NCI-H2196 treated with DMSO at 0.1 percent for 48 hours (cell line): ENCODE measurements around the gene DCAF7.

Source experiments
- DNase-seq: peaks from one replicate; lab custom pipeline; 2025; ENCODE audit not compliant: unreplicated experiment; lab: John Stamatoyannopoulos, UW

The DCAF7 gene

DNA sequence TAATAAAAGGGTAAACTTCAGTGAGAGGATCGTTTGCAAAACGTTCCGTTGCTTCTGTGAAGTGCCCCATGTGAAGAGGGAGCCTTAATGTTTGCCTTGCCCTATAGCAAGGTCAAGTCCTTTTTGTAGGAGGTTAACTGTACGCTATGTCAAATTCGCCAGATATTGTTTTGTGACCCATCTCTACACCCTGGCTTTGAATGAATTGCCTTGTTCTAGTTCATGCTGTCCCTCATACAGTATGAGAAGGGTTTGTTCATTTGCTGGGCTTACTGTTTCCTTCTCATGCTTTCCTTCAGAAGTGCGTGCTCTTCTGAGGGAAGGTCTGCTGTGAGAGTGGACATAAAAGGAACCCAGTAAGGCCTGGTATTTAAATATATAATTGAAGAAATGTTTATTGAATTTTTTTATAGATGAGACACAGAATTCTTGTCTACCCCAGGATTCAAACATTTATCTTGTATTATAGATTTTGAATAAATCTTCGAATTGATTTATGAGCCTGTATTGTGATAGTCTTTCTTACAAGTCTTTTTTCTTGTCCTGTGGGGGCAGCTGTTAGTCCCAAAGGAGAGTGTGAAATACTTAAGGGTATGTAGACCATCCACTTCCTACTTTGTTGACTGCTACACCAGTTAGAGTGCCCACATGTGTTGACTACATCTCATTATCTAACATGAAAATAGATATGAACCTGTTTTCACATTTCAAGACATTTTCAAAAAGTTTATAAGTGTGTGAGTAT lies 73.7 kb downstream of the DCAF7 start:
- no peak for DNase-seq

DNA sequence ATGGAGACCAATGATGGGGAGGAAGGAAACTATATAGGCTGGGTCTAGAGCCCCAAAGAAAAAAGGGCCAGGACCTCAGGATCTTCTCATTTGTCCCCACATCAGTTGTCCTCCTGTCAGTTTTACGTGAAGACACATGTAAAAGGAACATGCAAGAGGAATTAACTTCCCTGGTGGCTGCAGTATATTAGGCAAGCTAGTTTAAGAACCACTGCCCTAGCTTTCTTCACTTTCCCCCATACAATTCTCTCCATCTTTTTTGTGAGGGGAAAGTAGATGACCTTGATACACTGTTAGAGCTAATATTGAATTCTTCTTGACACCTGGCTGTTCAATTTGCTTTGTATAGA lies 74.2 kb downstream of the DCAF7 start:
- no peak for DNase-seq

DNA sequence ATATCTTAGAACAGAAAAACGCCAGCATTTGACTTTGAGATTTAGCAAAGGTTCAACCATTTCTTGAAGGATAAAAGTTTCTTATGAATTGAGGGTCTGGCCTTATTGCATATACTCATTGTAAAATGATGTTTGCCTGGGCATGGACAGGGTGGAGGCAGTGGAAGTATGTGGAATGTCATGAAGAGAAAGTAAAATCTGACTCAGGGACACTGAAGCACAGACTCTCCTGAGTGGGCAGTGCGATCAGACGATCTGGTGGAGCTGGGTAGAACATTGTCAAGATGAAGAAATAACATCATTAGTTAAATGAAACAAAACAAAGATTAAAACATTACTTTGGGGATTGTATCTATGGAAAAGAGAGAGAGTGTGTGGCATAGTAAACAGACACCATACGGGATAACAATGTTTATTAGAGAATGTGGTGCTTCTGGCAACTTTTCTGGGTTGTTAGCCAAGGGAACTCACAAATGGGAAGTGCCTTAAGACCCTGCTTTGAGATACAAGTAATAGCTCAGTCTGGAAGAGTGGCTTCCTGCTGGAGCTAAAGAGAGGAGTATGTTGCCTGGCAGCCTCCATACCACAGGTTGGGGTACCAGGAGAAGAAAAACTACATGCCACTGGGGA lies 76.4 kb downstream of the DCAF7 start:
- no peak for DNase-seq

DNA sequence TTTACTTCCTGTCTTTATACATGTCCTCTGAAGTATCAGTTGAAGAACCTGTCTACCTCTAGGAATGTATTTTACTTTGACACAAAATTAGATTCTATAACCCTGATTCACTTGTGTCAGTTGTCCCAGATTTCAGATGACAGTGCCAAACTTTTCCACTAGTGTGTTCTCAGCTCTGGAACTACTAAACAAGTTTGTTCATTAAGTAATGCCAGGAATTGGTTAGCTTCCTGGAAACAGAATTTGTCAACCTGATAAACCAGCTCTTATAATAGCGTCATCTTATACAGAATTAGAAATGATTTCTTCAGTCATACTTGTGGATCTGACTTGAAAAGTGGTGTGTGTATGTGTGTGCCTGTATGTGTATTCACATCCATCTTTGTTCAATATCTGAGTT lies 79.3 kb downstream of the DCAF7 start:
- no peak for DNase-seq

GRCh38 chr17:63631062-63631461 lies 80.8 kb downstream of the DCAF7 start:
- no peak for DNase-seq

GRCh38 chr17:63631626-63632025 lies 81.3 kb downstream of the DCAF7 start:
- DNase-seq: no peak

- DNase-seq: no peak
Measured at GRCh38 chr17:63633742-63634141, 83.5 kb downstream of the DCAF7 start.

DNA sequence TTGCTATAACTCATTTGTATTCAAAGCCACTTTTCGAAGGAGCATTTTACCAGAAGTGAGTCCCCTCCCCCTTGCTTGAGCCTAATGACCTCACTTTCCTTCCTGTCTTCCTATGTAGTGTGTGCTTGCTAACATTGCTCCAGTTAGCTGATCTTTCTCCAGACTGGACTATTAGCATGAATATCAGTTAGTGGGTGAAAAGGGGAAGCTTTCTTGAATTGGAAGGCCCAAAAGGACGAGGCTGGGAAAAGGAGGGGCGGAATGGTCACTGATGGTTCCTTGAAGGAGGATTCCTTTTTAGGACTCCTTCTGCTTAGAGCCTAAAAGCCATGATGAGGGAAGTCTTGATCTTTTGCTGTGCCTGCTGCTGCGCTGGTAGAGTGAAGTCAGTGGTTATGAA lies 83.9 kb downstream of the DCAF7 start:
- no peak for DNase-seq

DNA sequence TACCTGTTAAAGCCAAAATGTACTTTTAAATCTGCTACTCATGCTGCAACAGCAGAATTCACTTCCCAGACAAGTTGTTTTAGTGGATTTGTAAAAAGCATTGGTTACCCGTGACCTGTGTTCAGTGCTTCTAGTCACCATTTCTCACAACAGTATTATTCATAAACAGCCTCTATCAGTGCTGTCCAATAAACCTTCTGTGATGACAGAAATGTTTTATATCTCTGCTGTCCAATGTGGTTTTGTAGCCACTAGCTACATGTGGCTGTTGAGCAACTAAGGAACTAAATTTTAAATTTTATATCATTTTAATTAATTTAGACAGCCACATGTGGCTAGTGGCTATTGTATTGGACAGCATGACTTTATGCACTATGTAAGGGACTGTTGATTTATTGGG lies 84.5 kb downstream of the DCAF7 start:
- no peak for DNase-seq

DNA sequence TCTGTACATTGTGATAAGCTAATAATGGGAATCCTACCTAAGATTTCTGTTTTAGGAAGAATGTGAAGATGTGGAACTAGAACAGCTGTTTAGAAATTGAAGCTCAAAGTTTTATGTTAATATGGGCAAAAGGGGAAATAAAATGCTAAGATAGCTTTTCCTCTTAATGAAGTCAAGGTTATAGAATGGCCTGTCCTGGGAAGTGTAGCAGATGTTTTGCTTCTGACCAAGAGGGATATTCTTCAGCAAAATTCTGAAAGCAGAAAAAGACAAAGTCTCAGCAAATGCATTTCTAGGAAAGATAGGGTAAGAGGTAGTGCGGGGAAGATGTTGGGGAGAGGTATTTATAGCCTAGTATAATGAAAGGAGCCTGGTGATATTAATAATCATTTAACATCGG lies 85.0 kb downstream of the DCAF7 start:
- no peak for DNase-seq

GRCh38 chr17:63635787-63636186 lies 85.5 kb downstream of the DCAF7 start:
- no peak for DNase-seq

DNA sequence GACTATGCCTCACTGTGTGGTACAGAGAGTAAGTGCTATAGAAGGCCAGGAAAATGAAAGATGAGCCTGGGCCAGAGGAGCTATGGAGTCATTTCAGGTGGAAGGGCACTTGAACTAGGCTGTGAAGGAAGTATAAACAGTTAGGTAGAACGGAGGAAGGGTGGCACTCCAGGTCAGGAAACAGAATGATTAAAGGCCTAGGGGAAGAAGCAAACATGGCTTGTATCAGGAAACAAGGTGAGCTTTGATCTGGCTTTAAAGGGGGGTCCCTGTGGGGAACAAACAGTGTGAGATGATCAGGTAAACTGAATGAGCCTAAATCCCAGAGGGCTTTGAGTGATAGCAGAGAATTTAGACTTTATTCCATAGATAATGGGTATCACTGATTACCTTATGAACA lies 88.8 kb downstream of the DCAF7 start:
- DNase-seq: no peak

DNA sequence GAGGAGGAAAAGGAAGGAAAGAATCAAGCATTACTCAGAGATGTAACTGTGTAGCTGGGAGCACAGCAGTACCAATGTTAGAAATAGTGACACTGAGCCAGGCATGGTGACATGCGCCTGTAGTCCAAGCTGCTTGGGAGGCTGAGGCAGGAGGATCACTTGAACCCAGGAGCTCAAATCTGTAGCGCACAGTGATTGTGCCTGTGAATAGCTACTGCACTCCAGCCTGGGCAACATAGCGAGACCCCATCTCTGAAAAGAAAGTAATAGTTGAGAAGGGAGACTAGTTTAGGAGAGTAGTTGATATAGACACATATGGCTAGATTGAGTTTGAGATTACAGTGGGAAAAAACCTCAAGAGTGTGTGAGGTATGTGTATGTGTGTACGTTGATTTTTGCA lies 89.8 kb downstream of the DCAF7 start:
- no peak for DNase-seq

DNA sequence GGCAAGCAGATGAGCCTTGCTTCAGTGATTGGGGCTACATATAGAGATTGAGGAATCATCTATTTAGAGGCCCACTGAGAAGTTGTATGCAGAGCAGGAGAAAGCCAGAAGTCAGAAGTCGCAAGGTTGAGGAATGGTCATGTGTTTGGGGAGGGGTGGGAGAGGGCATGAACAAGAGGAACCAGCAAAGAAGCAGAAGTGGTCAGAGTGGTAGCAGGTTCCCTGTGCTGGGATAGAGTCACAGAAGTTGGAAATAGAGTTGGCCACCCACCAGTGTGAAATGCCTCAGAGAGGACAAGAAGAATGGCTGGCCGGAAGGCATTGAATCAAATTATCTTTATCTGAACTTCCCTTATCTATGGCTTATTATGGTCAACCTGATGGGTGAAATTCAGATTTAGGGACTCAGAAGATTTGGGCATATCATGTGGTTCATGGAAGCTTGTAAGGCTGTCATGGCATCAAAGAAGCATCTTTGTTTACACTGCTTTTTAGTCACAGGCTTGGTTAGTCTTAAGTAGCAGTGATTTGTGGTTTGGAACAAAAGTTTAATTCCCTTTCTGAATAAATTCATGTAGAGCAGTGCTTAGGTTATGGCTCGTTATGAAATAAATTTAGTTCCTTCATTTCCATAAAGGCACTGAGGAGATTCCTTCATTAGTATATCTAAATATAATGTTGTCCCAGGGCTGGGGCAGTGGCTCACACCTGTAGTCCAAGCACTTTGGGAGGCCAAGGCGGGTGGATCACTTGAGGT lies 91.6 kb downstream of the DCAF7 start:
- DNase-seq: no peak
